ENCODE measurements around the gene TYW5. TPM values are rescaled to one million over a fixed set of nuclear protein-coding genes. Genes with fewer than 3 reads are reported as not detected.

The TYW5 gene
- total and polyA plus RNA-seq, 2 of the 13 experiments (the other 11 are each of a cell fraction or from before 2014, with no cell fraction given), result 8.3 to 14.6 TPM

DNA sequence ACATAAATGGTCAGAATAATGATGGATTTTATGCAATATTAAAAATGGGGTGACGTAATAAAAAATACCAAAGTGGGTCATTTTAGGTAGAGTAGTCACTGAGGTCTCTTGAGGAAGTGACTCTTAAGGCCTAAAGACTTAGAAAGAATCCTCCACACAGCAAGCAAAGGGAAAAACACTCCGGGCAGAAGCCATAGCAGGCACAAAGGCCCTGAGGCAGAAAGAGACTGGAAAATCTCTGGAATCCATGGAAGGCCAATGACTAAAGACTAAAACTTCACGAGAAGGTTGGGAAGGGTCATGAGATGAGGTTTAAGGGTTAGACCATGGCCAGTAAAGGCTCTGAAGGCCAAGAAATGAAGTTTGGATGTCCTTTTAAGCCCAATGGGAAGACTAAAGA lies 37.0 kb upstream of the TYW5 start (continued):
- no peak for TF ChIP-seq HMGXB3 (CRISPR knock-in tag; IDR thresholded peaks at IDR 0.05; ENCODE audit: borderline replicate concordance)
- TF ChIP-seq DZIP1 (CRISPR knock-in tag; IDR thresholded peaks at IDR 0.05), result no peak
- no peak for TF ChIP-seq RXRA (CRISPR knock-in tag; IDR thresholded peaks at IDR 0.05)
- TF ChIP-seq, protein P1, sequence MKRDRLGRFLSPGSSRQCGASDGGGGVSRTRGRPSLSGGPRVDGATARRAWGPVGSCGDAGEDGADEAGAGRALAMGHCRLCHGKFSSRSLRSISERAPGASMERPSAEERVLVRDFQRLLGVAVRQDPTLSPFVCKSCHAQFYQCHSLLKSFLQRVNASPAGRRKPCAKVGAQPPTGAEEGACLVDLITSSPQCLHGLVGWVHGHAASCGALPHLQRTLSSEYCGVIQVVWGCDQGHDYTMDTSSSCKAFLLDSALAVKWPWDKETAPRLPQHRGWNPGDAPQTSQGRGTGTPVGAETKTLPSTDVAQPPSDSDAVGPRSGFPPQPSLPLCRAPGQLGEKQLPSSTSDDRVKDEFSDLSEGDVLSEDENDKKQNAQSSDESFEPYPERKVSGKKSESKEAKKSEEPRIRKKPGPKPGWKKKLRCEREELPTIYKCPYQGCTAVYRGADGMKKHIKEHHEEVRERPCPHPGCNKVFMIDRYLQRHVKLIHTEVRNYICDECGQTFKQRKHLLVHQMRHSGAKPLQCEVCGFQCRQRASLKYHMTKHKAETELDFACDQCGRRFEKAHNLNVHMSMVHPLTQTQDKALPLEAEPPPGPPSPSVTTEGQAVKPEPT (CRISPR knock-in tag; IDR thresholded peaks at IDR 0.05; ENCODE audit: low read depth), result no peak
